Fibroblast of skin of back (primary cell): ENCODE results near the gene ANKRD52.
A peak's percentile ranks its signal among the peaks of the same experiment; 100 is the strongest.

ENCODE experiments used
- DNase-seq: peaks from one replicate; pipeline ENCODE4 v3.0.0-alpha.2; 2013

Gene ANKRD52

GRCh38 chr12:56205445-56205844 is 52.7 kb downstream of the ANKRD52 start:
- DNase-seq: no peak

GRCh38 chr12:56204275-56204674 is 53.9 kb downstream of the ANKRD52 start:
- DNase-seq: no peak

GRCh38 chr12:56202838-56203237 is 55.3 kb downstream of the ANKRD52 start:
- DNase-seq: no peak

GRCh38 chr12:56202366-56202765 is 55.8 kb downstream of the ANKRD52 start:
- DNase-seq: no peak

- DNase-seq: peak; percentile 32
Measured at GRCh38 chr12:56198836-56199235, 59.3 kb downstream of the ANKRD52 start.

- DNase-seq: no peak
Measured at GRCh38 chr12:56197921-56198635, 60.1 kb downstream of the ANKRD52 start.

- peak; percentile 89 for DNase-seq
Measured at GRCh38 chr12:56196818-56197550, 61.2 kb downstream of the ANKRD52 start.

GRCh38 chr12:56193025-56193578 is 65.1 kb downstream of the ANKRD52 start:
- DNase-seq: peak; percentile 84

- DNase-seq: no peak
Measured at GRCh38 chr12:56192582-56192981, 65.6 kb downstream of the ANKRD52 start.

- no peak for DNase-seq
Measured at GRCh38 chr12:56190695-56191155, 67.5 kb downstream of the ANKRD52 start.

GRCh38 chr12:56189918-56190694 is 68.1 kb downstream of the ANKRD52 start:
- DNase-seq: peak; percentile 85

GRCh38 chr12:56189099-56189917 is 68.9 kb downstream of the ANKRD52 start, which contains the start of gene SMARCC2:
TSS of gene SMARCC2 (minus strand) at chr12:56189483. CDS start at chr12:56189461, 22 bp downstream.
- peak; percentile 87 for DNase-seq

- DNase-seq: no peak
Measured at GRCh38 chr12:56188778-56189098, 69.4 kb downstream of the ANKRD52 start.

GRCh38 chr12:56188131-56188777 is 69.9 kb downstream of the ANKRD52 start:
- DNase-seq: no peak
